HEK293 (cell line): ENCODE results near the gene PAGE2B.

Experiments
- CTCF ChIA-PET: fragments of 350-600 bp; formaldehyde crosslinking; extraction: SDS; loops from one replicate; lab custom pipeline; 2021; ENCODE audit warnings: antibody characterized with exemption; lab: Yijun Ruan, JAX
- POLR2A ChIA-PET: fragments of 300-600 bp; formaldehyde crosslinking; extraction: SDS; loops from one replicate; lab custom pipeline; 2020; ENCODE audit warnings: antibody characterized with exemption, inconsistent platforms; lab: Yijun Ruan, JAX
- H3K27ac ChIP-seq: fragments of 200-500 bp; sonication (Bioruptor generic); 2 replicates; pipeline ENCODE4 v1.5.1; 2014; ENCODE audit warnings: low read depth, low read length, control low read depth, inconsistent platforms; ENCODE audit errors: extremely low read depth
- H3K36me3 ChIP-seq, 2 experiments: fragments of 200-500 bp in 1 of 2; sonication (Bioruptor generic) in 1 of 2; 1 replicate in 1 of 2; 2 replicates in 1 of 2; pipeline ENCODE4 v1.5.1; 2014 to 2017; ENCODE audit warnings: inconsistent platforms in 2 of 2, low read length in 2 of 2; ENCODE audit not compliant: control insufficient read depth in 2 of 2, insufficient read depth in 1 of 2
- H3K4me1 ChIP-seq: fragments of 200-500 bp; sonication (Bioruptor generic); 2 replicates; pipeline ENCODE4 v1.5.1; 2014; ENCODE audit warnings: mild to moderate bottlenecking, low read length, inconsistent platforms; ENCODE audit not compliant: control insufficient read depth, insufficient read depth
- H3K4me3 ChIP-seq: 2 replicates; pipeline ENCODE4 v1.5.1; 2011; ENCODE audit warnings: low read depth, mild to moderate bottlenecking, control low read depth, low read length, moderate library complexity
- H3K9me3 ChIP-seq: fragments of 200-500 bp; sonication (Bioruptor generic); 2 replicates; pipeline ENCODE4 v1.5.1; 2014; ENCODE audit warnings: low read depth, low read length, inconsistent platforms; ENCODE audit not compliant: control insufficient read depth, insufficient read depth
- GLIS2 ChIP-seq: fragments of 450-650 bp; formaldehyde crosslinking; IDR thresholded peaks from 2 replicates; pipeline ENCODE4 v1.5.1; 2016; ENCODE audit warnings: missing biosample characterization, missing genetic modification characterization
- KLF7 ChIP-seq: fragments of 450-650 bp; formaldehyde crosslinking; IDR thresholded peaks from 2 replicates; pipeline ENCODE4 v1.5.1; 2016; ENCODE audit warnings: missing biosample characterization, missing genetic modification characterization, borderline replicate concordance
- PRDM1 ChIP-seq: fragments of 450-650 bp; formaldehyde crosslinking; IDR thresholded peaks from 2 replicates; pipeline ENCODE4; 2016; ENCODE audit warnings: missing biosample characterization, missing genetic modification characterization
- PRDM10 ChIP-seq: fragments of 450-650 bp; formaldehyde crosslinking; IDR thresholded peaks from 2 replicates; pipeline ENCODE4 v1.5.1; 2016; ENCODE audit warnings: missing biosample characterization, missing genetic modification characterization
- REPIN1 ChIP-seq: fragments of 450-650 bp; formaldehyde crosslinking; IDR thresholded peaks from 2 replicates; pipeline ENCODE4 v1.5.1; 2017; ENCODE audit warnings: missing biosample characterization, missing genetic modification characterization, low read depth
- SETDB1 ChIP-seq: IDR thresholded peaks from one replicate; pipeline ENCODE4 v1.6.1; 2017; ENCODE audit warnings: mild to moderate bottlenecking, low read length, moderate library complexity, mixed read lengths; ENCODE audit not compliant: insufficient read length
- SP7 ChIP-seq: fragments of 450-650 bp; formaldehyde crosslinking; IDR thresholded peaks from 2 replicates; pipeline ENCODE4 v1.5.1; 2016; ENCODE audit warnings: missing biosample characterization, missing genetic modification characterization
- ZBTB17 ChIP-seq: fragments of 450-650 bp; formaldehyde crosslinking; IDR thresholded peaks from 2 replicates; pipeline ENCODE4 v1.5.1; 2016; ENCODE audit warnings: missing biosample characterization, missing genetic modification characterization
- ZIC2 ChIP-seq: fragments of 450-650 bp; formaldehyde crosslinking; IDR thresholded peaks from 2 replicates; pipeline ENCODE4 v1.5.1; 2016; ENCODE audit warnings: missing biosample characterization, missing genetic modification characterization
- ZNF133 ChIP-seq: fragments of 450-650 bp; formaldehyde crosslinking; IDR thresholded peaks from 2 replicates; pipeline ENCODE4 v1.5.1; 2016; ENCODE audit warnings: missing biosample characterization, missing genetic modification characterization
- ZNF146 ChIP-seq: fragments of 450-650 bp; formaldehyde crosslinking; IDR thresholded peaks from 2 replicates; pipeline ENCODE4 v1.5.1; 2016; ENCODE audit warnings: missing biosample characterization, missing genetic modification characterization
- ZNF175 ChIP-seq: fragments of 450-650 bp; formaldehyde crosslinking; IDR thresholded peaks from 2 replicates; pipeline ENCODE4 v1.5.1; 2016; ENCODE audit warnings: missing biosample characterization, missing genetic modification characterization
- ZNF211 ChIP-seq: fragments of 450-650 bp; formaldehyde crosslinking; IDR thresholded peaks from 2 replicates; pipeline ENCODE4 v1.5.1; 2016; ENCODE audit warnings: low read depth, missing biosample characterization, missing genetic modification characterization
- ZNF239 ChIP-seq: fragments of 450-650 bp; formaldehyde crosslinking; IDR thresholded peaks from 2 replicates; pipeline ENCODE4 v1.5.1; 2016; ENCODE audit warnings: missing biosample characterization, missing genetic modification characterization
- ZNF248 ChIP-seq: fragments of 450-650 bp; formaldehyde crosslinking; IDR thresholded peaks from 2 replicates; pipeline ENCODE4 v1.5.1; 2017; ENCODE audit warnings: missing biosample characterization, missing genetic modification characterization
- ZNF26 ChIP-seq: fragments of 450-650 bp; formaldehyde crosslinking; IDR thresholded peaks from 2 replicates; pipeline ENCODE4 v1.5.1; 2016; ENCODE audit warnings: missing biosample characterization, missing genetic modification characterization
- ZNF266 ChIP-seq: fragments of 450-650 bp; formaldehyde crosslinking; IDR thresholded peaks from 2 replicates; pipeline ENCODE4 v1.5.1; 2016; ENCODE audit warnings: missing biosample characterization, missing genetic modification characterization, low read depth
- ZNF394 ChIP-seq: fragments of 450-650 bp; formaldehyde crosslinking; IDR thresholded peaks from 2 replicates; pipeline ENCODE4 v1.5.1; 2016; ENCODE audit warnings: missing biosample characterization, missing genetic modification characterization, mild to moderate bottlenecking, moderate library complexity, borderline replicate concordance
- ZNF416 ChIP-seq: fragments of 450-650 bp; formaldehyde crosslinking; IDR thresholded peaks from 2 replicates; pipeline ENCODE4 v1.5.1; 2016; ENCODE audit warnings: missing biosample characterization, missing genetic modification characterization
- ZNF423 ChIP-seq: fragments of 450-650 bp; formaldehyde crosslinking; IDR thresholded peaks from 2 replicates; pipeline ENCODE4 v1.5.1; 2016; ENCODE audit warnings: missing biosample characterization, missing genetic modification characterization
- ZNF501 ChIP-seq: fragments of 450-650 bp; formaldehyde crosslinking; IDR thresholded peaks from 2 replicates; pipeline ENCODE4 v1.5.1; 2016; ENCODE audit warnings: missing biosample characterization, missing genetic modification characterization
- ZNF510 ChIP-seq: fragments of 450-650 bp; formaldehyde crosslinking; IDR thresholded peaks from 2 replicates; pipeline ENCODE4 v1.5.1; 2018; ENCODE audit warnings: mild to moderate bottlenecking, missing genetic modification characterization, missing biosample characterization; ENCODE audit not compliant: insufficient replicate concordance
- ZNF555 ChIP-seq: fragments of 450-650 bp; formaldehyde crosslinking; conservative IDR thresholded peaks from 2 replicates; pipeline ENCODE4 v1.5.1; 2017; ENCODE audit warnings: missing biosample characterization, mild to moderate bottlenecking, missing genetic modification characterization, inconsistent platforms
- ZNF596 ChIP-seq: fragments of 450-650 bp; IDR thresholded peaks from 2 replicates; pipeline ENCODE4 v1.5.0; 2018; ENCODE audit warnings: missing biosample characterization, mild to moderate bottlenecking, missing genetic modification characterization, moderate library complexity
- ZNF610 ChIP-seq: fragments of 450-650 bp; formaldehyde crosslinking; IDR thresholded peaks from 2 replicates; pipeline ENCODE4 v1.5.1; 2016; ENCODE audit warnings: missing biosample characterization, missing genetic modification characterization, borderline replicate concordance
- ZNF623 ChIP-seq: fragments of 450-650 bp; formaldehyde crosslinking; IDR thresholded peaks from 2 replicates; pipeline ENCODE4 v1.5.1; 2016; ENCODE audit warnings: missing biosample characterization, missing genetic modification characterization
- ZNF629 ChIP-seq: fragments of 450-650 bp; formaldehyde crosslinking; IDR thresholded peaks from 2 replicates; pipeline ENCODE4 v1.5.1; 2017; ENCODE audit warnings: missing biosample characterization, missing genetic modification characterization
- ZNF692 ChIP-seq: fragments of 450-650 bp; formaldehyde crosslinking; IDR thresholded peaks from 2 replicates; pipeline ENCODE4 v1.5.1; 2016; ENCODE audit warnings: missing biosample characterization, missing genetic modification characterization
- ZNF76 ChIP-seq: fragments of 450-650 bp; formaldehyde crosslinking; IDR thresholded peaks from 2 replicates; pipeline ENCODE4; 2016; ENCODE audit warnings: low read depth, missing biosample characterization, missing genetic modification characterization, borderline replicate concordance

PAGE2B gene

GRCh38 chrX:55099162-55099561 lies 24.3 kb downstream of the PAGE2B start:
- Histone ChIP-seq H3K4me3 (no peak overlapping the region), H3K9me3 (no peaks in the 10 kb centered on the region), H3K4me1 (no peaks in the 10 kb centered on the region), H3K36me3 (no peaks in the 10 kb centered on the region), H3K27ac (no peak overlapping the region)
- ChIA-PET CTCF (no interaction called here), POLR2A (no interaction called here)
- TF ChIP-seq ZNF26 (tag by site-specific recombination): no peak
- no peak for TF ChIP-seq ZNF239 (tag by site-specific recombination)
- no peak for TF ChIP-seq ZNF211 (tag by site-specific recombination)
- no peak for TF ChIP-seq ZNF510
- TF ChIP-seq ZNF501 (tag by site-specific recombination): no peak
- no peak for TF ChIP-seq ZNF248

GRCh38 chrX:55102754-55103153 lies 27.9 kb downstream of the PAGE2B start:
- H3K4me1 ChIP-seq: no peaks in the 10 kb centered on the region
- no peak overlapping the region for H3K4me3 ChIP-seq
- no peak for TF ChIP-seq ZNF394 (tag by site-specific recombination)
- no peak for TF ChIP-seq GLIS2 (tag by site-specific recombination)
- TF ChIP-seq ZNF629 (tag by site-specific recombination): no peak
- no peak for TF ChIP-seq KLF7 (tag by site-specific recombination)
- TF ChIP-seq ZNF146 (tag by site-specific recombination): no peak
- peak; percentile 34; the same call in 1 of the 2 replicates for TF ChIP-seq PRDM1 (tag by site-specific recombination)
- TF ChIP-seq ZNF596 (tag by site-specific recombination): no peak
- TF ChIP-seq ZNF692: no peak
- no peak for TF ChIP-seq ZNF610
- ChIA-PET POLR2A (no interaction called here), CTCF (no interaction called here)
- no peak overlapping the region for H3K27ac ChIP-seq
- H3K9me3 ChIP-seq: no peaks in the 10 kb centered on the region
- H3K36me3 ChIP-seq: no peaks in the 10 kb centered on the region

GRCh38 chrX:55107262-55107661 lies 32.4 kb downstream of the PAGE2B start:
- H3K36me3 ChIP-seq: no peaks in the 10 kb centered on the region
- no peaks in the 10 kb centered on the region for H3K9me3 ChIP-seq
- H3K4me3 ChIP-seq: no peak overlapping the region
- CTCF ChIA-PET: interaction anchor here (0.6 kb wide), 1 partner anchor 11 kb away, joined by 3 read pairs; no protein-coding TSS in a partner anchor
- POLR2A ChIA-PET: no interaction called here
- no peak overlapping the region for H3K27ac ChIP-seq
- no peaks in the 10 kb centered on the region for H3K4me1 ChIP-seq
- no peak for TF ChIP-seq ZNF133
- no peak for TF ChIP-seq ZNF610
- TF ChIP-seq ZNF416: no peak
- no peak for TF ChIP-seq ZNF76 (tag by site-specific recombination)
- no peak for TF ChIP-seq ZNF175
- TF ChIP-seq ZIC2 (tag by site-specific recombination): no peak
- TF ChIP-seq ZNF423 (tag by site-specific recombination): no peak
- no peak for TF ChIP-seq SP7 (tag by site-specific recombination)
- no peak for TF ChIP-seq ZBTB17
- TF ChIP-seq ZNF501 (tag by site-specific recombination): no peak
- TF ChIP-seq ZNF266 (tag by site-specific recombination): no peak
- TF ChIP-seq SETDB1: no peak
- no peak for TF ChIP-seq PRDM10
- no peak for TF ChIP-seq ZNF555 (tag by site-specific recombination)
- TF ChIP-seq ZNF623 (tag by site-specific recombination): no peak
- TF ChIP-seq REPIN1 (tag by site-specific recombination): no peak
